ENCODE results near the gene RAB40B.
A peak's percentile ranks its signal among the peaks of the same experiment; 100 is the strongest.

The RAB40B gene

DNA sequence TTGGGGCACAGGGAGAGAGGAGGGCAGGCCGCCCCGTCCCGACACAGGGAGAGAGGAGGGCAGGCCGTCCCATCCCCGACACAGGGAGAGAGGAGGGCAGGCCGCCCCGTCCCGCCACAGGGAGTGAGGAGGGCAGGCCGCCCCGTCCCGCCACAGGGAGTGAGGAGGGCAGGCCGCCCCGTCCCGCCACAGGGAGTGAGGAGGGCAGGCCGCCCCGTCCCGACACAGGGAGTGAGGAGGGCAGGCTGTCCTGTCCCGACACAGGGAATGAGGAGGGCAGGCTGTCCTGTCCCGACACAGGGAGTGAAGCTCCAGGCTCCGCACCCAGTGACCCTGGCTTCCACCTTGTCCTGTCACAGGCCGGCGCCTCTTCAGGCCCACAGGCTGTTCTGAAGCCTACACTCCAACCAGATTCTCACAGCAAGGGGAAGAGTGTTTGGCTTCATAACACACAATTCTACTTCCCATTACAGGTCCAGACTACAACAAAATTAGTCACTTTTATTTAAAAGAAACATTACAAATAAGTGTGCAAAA lies 84.3 kb downstream of the RAB40B start:
- TF ChIP-seq ISL1 (CRISPR knock-in tag; IDR thresholded peaks at IDR 0.05) = no peak
- TF ChIP-seq, protein P1, sequence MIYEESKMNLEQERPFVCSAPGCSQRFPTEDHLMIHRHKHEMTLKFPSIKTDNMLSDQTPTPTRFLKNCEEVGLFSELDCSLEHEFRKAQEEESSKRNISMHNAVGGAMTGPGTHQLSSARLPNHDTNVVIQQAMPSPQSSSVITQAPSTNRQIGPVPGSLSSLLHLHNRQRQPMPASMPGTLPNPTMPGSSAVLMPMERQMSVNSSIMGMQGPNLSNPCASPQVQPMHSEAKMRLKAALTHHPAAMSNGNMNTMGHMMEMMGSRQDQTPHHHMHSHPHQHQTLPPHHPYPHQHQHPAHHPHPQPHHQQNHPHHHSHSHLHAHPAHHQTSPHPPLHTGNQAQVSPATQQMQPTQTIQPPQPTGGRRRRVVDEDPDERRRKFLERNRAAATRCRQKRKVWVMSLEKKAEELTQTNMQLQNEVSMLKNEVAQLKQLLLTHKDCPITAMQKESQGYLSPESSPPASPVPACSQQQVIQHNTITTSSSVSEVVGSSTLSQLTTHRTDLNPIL (CRISPR knock-in tag; IDR thresholded peaks at IDR 0.05; ENCODE audit: low read depth) = no peak
- TF ChIP-seq BACH2 (CRISPR knock-in tag; IDR thresholded peaks at IDR 0.05; ENCODE audit: borderline replicate concordance) = no peak
- no peak for TF ChIP-seq TOX (CRISPR knock-in tag; IDR thresholded peaks at IDR 0.05; ENCODE audit: borderline replicate concordance)
- TF ChIP-seq, protein P2, sequence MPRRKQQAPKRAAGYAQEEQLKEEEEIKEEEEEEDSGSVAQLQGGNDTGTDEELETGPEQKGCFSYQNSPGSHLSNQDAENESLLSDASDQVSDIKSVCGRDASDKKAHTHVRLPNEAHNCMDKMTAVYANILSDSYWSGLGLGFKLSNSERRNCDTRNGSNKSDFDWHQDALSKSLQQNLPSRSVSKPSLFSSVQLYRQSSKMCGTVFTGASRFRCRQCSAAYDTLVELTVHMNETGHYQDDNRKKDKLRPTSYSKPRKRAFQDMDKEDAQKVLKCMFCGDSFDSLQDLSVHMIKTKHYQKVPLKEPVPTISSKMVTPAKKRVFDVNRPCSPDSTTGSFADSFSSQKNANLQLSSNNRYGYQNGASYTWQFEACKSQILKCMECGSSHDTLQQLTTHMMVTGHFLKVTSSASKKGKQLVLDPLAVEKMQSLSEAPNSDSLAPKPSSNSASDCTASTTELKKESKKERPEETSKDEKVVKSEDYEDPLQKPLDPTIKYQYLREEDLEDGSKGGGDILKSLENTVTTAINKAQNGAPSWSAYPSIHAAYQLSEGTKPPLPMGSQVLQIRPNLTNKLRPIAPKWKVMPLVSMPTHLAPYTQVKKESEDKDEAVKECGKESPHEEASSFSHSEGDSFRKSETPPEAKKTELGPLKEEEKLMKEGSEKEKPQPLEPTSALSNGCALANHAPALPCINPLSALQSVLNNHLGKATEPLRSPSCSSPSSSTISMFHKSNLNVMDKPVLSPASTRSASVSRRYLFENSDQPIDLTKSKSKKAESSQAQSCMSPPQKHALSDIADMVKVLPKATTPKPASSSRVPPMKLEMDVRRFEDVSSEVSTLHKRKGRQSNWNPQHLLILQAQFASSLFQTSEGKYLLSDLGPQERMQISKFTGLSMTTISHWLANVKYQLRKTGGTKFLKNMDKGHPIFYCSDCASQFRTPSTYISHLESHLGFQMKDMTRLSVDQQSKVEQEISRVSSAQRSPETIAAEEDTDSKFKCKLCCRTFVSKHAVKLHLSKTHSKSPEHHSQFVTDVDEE (CRISPR knock-in tag; IDR thresholded peaks at IDR 0.05) = no peak
- no peak for TF ChIP-seq ZNF565 (CRISPR knock-in tag; conservative IDR thresholded peaks at IDR 0.05; ENCODE audit: low read depth)
- no peak for TF ChIP-seq GLIS3 (CRISPR knock-in tag; IDR thresholded peaks at IDR 0.05)
- no peak for TF ChIP-seq SNAI2 (CRISPR knock-in tag; IDR thresholded peaks at IDR 0.05)
- TF ChIP-seq ZC3H10 (CRISPR knock-in tag; IDR thresholded peaks at IDR 0.05) = no peak
- TF ChIP-seq ARNTL (CRISPR knock-in tag; IDR thresholded peaks at IDR 0.05; ENCODE audit: borderline replicate concordance, low read depth) = no peak
- no peak for TF ChIP-seq PPARA (CRISPR knock-in tag; IDR thresholded peaks at IDR 0.05; ENCODE audit: borderline replicate concordance)
- TF ChIP-seq ESRRG (CRISPR knock-in tag; IDR thresholded peaks at IDR 0.05) = no peak
- TF ChIP-seq, protein P3, sequence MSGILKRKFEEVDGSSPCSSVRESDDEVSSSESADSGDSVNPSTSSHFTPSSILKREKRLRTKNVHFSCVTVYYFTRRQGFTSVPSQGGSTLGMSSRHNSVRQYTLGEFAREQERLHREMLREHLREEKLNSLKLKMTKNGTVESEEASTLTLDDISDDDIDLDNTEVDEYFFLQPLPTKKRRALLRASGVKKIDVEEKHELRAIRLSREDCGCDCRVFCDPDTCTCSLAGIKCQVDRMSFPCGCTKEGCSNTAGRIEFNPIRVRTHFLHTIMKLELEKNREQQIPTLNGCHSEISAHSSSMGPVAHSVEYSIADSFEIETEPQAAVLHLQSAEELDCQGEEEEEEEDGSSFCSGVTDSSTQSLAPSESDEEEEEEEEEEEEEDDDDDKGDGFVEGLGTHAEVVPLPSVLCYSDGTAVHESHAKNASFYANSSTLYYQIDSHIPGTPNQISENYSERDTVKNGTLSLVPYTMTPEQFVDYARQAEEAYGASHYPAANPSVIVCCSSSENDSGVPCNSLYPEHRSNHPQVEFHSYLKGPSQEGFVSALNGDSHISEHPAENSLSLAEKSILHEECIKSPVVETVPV (CRISPR knock-in tag; IDR thresholded peaks at IDR 0.05) = no peak
- TF ChIP-seq PATZ1 (CRISPR knock-in tag; IDR thresholded peaks at IDR 0.05; ENCODE audit: borderline replicate concordance) = no peak
- no peak for ATAC-seq

DNA sequence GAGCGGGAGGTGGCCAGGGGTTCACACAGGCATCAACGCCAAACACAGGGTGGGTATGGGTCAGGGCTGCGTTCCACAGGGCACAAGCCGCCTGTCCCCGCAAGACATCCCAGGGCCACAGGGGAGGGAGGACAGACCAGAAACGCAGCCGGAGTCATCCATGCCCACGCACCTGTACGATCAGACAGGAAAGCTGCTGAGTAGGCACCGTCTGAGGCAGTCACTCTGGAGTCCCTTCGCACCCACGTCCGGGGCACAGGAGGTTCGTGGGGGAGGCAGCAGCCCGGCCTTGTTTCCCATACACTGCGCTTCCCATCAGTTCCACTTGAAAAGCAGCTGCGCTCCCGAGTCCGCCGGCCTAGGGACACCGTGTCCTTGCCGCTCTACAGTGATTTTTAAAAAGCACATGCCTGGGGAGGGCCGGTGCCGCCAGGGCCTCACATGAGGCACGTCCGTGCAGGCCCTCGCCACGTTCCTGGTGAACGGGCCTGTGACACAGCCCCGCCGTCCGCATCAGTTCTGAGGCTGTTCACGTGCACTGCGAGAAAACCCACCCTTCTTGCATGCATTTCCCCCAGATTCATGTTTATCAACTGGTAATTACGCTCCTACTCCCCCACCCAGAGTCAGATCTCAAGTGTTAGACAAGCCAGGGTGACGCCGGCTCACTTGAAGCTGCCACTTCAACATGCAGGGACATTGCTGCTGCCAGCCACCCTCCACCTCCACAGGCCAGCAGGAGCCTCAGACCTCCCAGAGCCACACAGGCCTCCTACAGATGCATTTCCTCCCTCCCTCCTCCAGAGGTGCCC lies 85.0 kb downstream of the RAB40B start:
- ATAC-seq = peak; percentile 31
- TF ChIP-seq, protein P1 (CRISPR knock-in tag; IDR thresholded peaks at IDR 0.05; ENCODE audit: low read depth) = no peak
- TF ChIP-seq, protein P4, sequence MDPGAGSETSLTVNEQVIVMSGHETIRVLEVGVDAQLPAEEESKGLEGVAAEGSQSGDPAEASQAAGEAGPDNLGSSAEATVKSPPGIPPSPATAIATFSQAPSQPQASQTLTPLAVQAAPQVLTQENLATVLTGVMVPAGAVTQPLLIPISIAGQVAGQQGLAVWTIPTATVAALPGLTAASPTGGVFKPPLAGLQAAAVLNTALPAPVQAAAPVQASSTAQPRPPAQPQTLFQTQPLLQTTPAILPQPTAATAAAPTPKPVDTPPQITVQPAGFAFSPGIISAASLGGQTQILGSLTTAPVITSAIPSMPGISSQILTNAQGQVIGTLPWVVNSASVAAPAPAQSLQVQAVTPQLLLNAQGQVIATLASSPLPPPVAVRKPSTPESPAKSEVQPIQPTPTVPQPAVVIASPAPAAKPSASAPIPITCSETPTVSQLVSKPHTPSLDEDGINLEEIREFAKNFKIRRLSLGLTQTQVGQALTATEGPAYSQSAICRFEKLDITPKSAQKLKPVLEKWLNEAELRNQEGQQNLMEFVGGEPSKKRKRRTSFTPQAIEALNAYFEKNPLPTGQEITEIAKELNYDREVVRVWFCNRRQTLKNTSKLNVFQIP (CRISPR knock-in tag; IDR thresholded peaks at IDR 0.05; ENCODE audit: borderline replicate concordance, low read depth) = no peak
- TF ChIP-seq SNAI2 (CRISPR knock-in tag; IDR thresholded peaks at IDR 0.05) (no peak), ZNF8 (CRISPR knock-in tag; IDR thresholded peaks at IDR 0.05) (no peak), ZNF70 (CRISPR knock-in tag; IDR thresholded peaks at IDR 0.05) (no peak), TOX (CRISPR knock-in tag; IDR thresholded peaks at IDR 0.05; ENCODE audit: borderline replicate concordance) (no peak), OSR1 (CRISPR knock-in tag; IDR thresholded peaks at IDR 0.05) (no peak), ZC3H10 (CRISPR knock-in tag; IDR thresholded peaks at IDR 0.05) (no peak), ESRRG (CRISPR knock-in tag; IDR thresholded peaks at IDR 0.05) (no peak), ZFP30 (CRISPR knock-in tag; IDR thresholded peaks at IDR 0.05) (no peak), PATZ1 (CRISPR knock-in tag; IDR thresholded peaks at IDR 0.05; ENCODE audit: borderline replicate concordance) (no peak), CSDC2 (CRISPR knock-in tag; IDR thresholded peaks at IDR 0.05) (no peak), PPARA (CRISPR knock-in tag; IDR thresholded peaks at IDR 0.05; ENCODE audit: borderline replicate concordance) (no peak), TCF4 (CRISPR knock-in tag; IDR thresholded peaks at IDR 0.05; ENCODE audit: borderline replicate concordance) (no peak)
- TF ChIP-seq, protein P2 (CRISPR knock-in tag; IDR thresholded peaks at IDR 0.05) = no peak

Data from SK-N-SH treated with all-trans-retinoic acid at 6 μM for 48 hours (cell line).